Spleen (tissue), 11 donors: ENCODE measurements around the gene OXSM. TPM values are rescaled to one million over a fixed set of nuclear protein-coding genes. Genes with fewer than 3 reads are reported as not detected.

ENCODE experiments used
- DNase-seq: peaks from one replicate; pipeline ENCODE4 v3.0.0-alpha.2; 2020
- H3K27ac ChIP-seq, 8 donors: fragments of 200-600 bp; sonication (generic) in 7 of 8; 1 replicate in 4 of 8; 2 replicates in 4 of 8; pipeline versions ENCODE4 v1.5.0 to v1.8.0; 2016 to 2021; ENCODE audit warnings: inconsistent platforms in 4 of 8, mild to moderate bottlenecking in 4 of 8, moderate library complexity in 1 of 8
- H3K27me3 ChIP-seq, 7 donors: fragments of 200-600 bp; sonication (generic) in 6 of 7; replicated peaks in 1 of 7; 1 replicate in 4 of 7; 2 replicates in 3 of 7; pipeline versions ENCODE4 v1.5.0 to v1.8.0; 2016 to 2021; ENCODE audit warnings: inconsistent platforms in 3 of 7, mild to moderate bottlenecking in 1 of 7
- H3K36me3 ChIP-seq, 6 donors: fragments of 200-600 bp; sonication (generic) in 5 of 6; 1 replicate in 4 of 6; 2 replicates in 2 of 6; pipeline versions ENCODE4 v1.5.0 to v1.8.0; 2016 to 2021; ENCODE audit warnings: inconsistent platforms in 2 of 6
- H3K4me1 ChIP-seq, 6 donors: fragments of 200-600 bp; sonication (generic) in 5 of 6; 1 replicate in 3 of 6; 2 replicates in 3 of 6; pipeline versions ENCODE4 v1.5.0 to v1.8.0; 2016 to 2021; ENCODE audit warnings: inconsistent platforms in 3 of 6
- H3K4me3 ChIP-seq, 8 donors: fragments of 200-600 bp; sonication (generic) in 7 of 8; 1 replicate in 4 of 8; 2 replicates in 4 of 8; pipeline versions ENCODE4 v1.5.0 to v1.8.0; 2016 to 2021; ENCODE audit warnings: inconsistent platforms in 4 of 8, mild to moderate bottlenecking in 4 of 8, moderate library complexity in 2 of 8
- H3K9me3 ChIP-seq, 8 donors: fragments of 200-600 bp; sonication (generic) in 7 of 8; 1 replicate in 4 of 8; 2 replicates in 4 of 8; pipeline versions ENCODE4 v1.5.0 to v1.8.0; 2016 to 2021; ENCODE audit warnings: inconsistent platforms in 4 of 8
- CTCF ChIP-seq, 11 experiments: fragments of 200-600 bp in 7 of 11; fragments of 450-650 bp in 4 of 11; sonication (generic) in 4 of 11; IDR thresholded peaks in 8 of 11; conservative IDR thresholded peaks in 3 of 11; 1 replicate in 7 of 11; 2 replicates in 4 of 11; pipeline versions ENCODE4 v1.4.0 to v1.8.0; 2016 to 2021; ENCODE audit warnings: antibody characterized with exemption in 11 of 11, inconsistent platforms in 4 of 11, mild to moderate bottlenecking in 1 of 11
- POLR2A ChIP-seq, 3 donors: fragments of 450-650 bp; IDR thresholded peaks; one replicate each; pipeline ENCODE4 v1.5.1; 2017; ENCODE audit warnings: antibody characterized with exemption in 3 of 3, mild to moderate bottlenecking in 1 of 3
- POLR2AphosphoS5 ChIP-seq, 3 donors: sonication (generic); formaldehyde crosslinking; IDR thresholded peaks; one replicate each; pipeline ENCODE4 v1.5.1; 2017; ENCODE audit warnings: antibody characterized with exemption in 3 of 3
- WGBS, 5 donors: extraction: QIAGEN DNeasy Blood & Tissue Kit in 3 of 5; methylation state at CpG; one replicate each; pipeline versions ENCODE4 v1.1.5 to v1.1.7; 2013 to 2018; 5-methylcytosine and 5-hydroxymethylcytosine counted together
- intact Hi-C: fragments of 100-400 bp; cut with DNase I; formaldehyde crosslinking; loops from one replicate; pipeline ENCODE4 v1.15.0; 2023; ENCODE audit warnings: low total_unique reads
- polyA plus RNA-seq, 3 donors: library from polyadenylated mRNA; stranded (reverse); fragments of 200-250 nt; gene quantifications; one replicate each; pipeline ENCODE4 v1.2.1, GENCODE V29; 2013
- total RNA-seq, 7 donors: library from RNA; depleted of rRNA in 3 of 7; stranded (reverse); fragments of >200 nt in 3 of 7; fragmentation: NEBNext Ultra II Directional in 4 of 7; extraction: Animal tissue kit (Norgen Biotek cat#: 25700) in 4 of 7; gene quantifications; one replicate each; pipeline versions ENCODE4 v1.1.0 to v1.2.1, GENCODE V29; 2016 to 2021
- donor health status: healthy with polysubstance abuse.
- donor health status: DM: no; HTN: no; CAD: no; lungs with moderate emphysema.
- donor health status: DM: no; HTN: no; CAD: no.
- donor health status: Bipolar disorder and iron deficiency.
- donor health status: healthy.
- donor health status: DM: no; HTN: no; CAD: no.
- donor health status: DM: yes; HTN: yes; CAD: no.

The OXSM gene
- total and polyA plus RNA-seq, 10 donors = 6.9 to 18.7 (median 10.2) TPM

GRCh38 chr3:25782636-25782937 is 7.3 kb upstream of the OXSM start:
- WGBS, 5 donors = 0 to 2% (median 0%) methylated on average over 14 of the region's 14 CpGs
- peak overlapping the region; percentile 59 to 93 (median 80) for H3K4me3 ChIP-seq
- no peak for TF ChIP-seq CTCF (IDR thresholded peaks at IDR 0.05 in 8 of 11, conservative IDR thresholded peaks at IDR 0.05 in 3 of 11)
- TF ChIP-seq POLR2A (IDR thresholded peaks at IDR 0.05) = no peak
- no peak for TF ChIP-seq POLR2AphosphoS5 (IDR thresholded peaks at IDR 0.05)
- peaks cover 0 to 10% (median 8%) of the 10 kb centered on the region in 6 donors for H3K36me3 ChIP-seq
- intact Hi-C loops = no loop called here
- peak overlapping the region; percentile 91 to 97 (median 96) for H3K27ac ChIP-seq
- no peak for DNase-seq
- no peaks in the 10 kb centered on the region for H3K9me3 ChIP-seq
- H3K4me1 ChIP-seq = peaks cover 10 to 48% (median 37%) of the 10 kb centered on the region in 6 donors
- H3K27me3 ChIP-seq = no peaks in the 10 kb centered on the region

DNA sequence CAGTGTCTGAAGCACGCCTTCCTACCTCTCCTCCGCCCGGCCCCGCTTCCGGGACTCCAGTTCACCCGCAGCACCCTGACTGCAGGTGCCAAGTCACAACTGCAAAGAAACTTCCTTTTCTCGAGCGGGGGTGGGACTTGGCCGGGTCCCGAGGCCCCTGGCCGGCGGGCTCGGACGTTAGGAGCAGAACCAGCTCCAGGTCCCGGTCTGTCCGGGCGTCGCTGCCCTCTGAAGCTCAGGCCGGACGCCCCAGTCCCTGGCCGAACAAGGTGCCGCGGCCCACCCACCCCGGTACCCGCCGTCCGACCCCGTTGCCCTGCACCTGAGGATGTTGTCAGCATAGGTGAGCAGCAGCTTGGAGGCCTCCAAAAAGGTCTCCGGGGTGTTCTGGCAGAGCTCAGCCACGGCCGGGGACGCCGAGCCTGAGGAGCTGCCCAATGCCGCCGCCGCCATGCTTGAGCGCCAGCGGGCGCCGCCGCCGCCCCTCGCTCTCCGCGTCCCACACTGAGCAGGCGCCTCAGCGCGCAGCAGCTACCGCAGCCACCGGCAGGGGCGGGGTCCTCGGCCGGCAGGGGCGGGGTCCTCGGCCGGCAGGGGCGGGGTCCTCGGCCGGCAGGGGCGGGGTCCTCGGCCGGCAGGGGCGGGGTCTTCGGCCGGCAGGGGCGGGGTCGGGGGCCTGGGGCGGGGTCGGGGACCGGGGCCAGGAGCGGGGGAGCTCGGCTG is 6.8 kb upstream of the OXSM start, which contains the start of gene NGLY1:
Gene NGLY1, minus strand, starts transcription at position 506 of the 723 bp plus-strand sequence. Its CDS starts 53 bp downstream, at position 453.
- DNase-seq = peak; percentile 98
- Histone ChIP-seq H3K27ac (peak within 1 kb of the TSS; percentile 91 to 97 (median 96)), H3K27me3 (no peaks in the 10 kb centered on the region), H3K36me3 (peaks cover 0 to 5% (median 3%) of the 10 kb centered on the region in 6 donors), H3K4me3 (peak within 1 kb of the TSS; percentile 59 to 93 (median 80)), H3K4me1 (peaks cover 10 to 52% (median 37%) of the 10 kb centered on the region in 6 donors), H3K9me3 (no peaks in the 10 kb centered on the region)
- WGBS, 5 donors = 0 to 1% (median 0%) methylated on average over 22 to 72 of the region's 72 CpGs
- TF ChIP-seq POLR2A (IDR thresholded peaks at IDR 0.05) = peak; percentile 84 to 96 (median 90)
- peak in 9 of 11 experiments; percentile 23 to 68 (median 58) for TF ChIP-seq CTCF (IDR thresholded peaks at IDR 0.05 in 8 of 11, conservative IDR thresholded peaks at IDR 0.05 in 3 of 11)
- TF ChIP-seq POLR2AphosphoS5 (IDR thresholded peaks at IDR 0.05) = peak; percentile 97 to 99 (median 98)
- intact Hi-C loops = no loop called here

DNA sequence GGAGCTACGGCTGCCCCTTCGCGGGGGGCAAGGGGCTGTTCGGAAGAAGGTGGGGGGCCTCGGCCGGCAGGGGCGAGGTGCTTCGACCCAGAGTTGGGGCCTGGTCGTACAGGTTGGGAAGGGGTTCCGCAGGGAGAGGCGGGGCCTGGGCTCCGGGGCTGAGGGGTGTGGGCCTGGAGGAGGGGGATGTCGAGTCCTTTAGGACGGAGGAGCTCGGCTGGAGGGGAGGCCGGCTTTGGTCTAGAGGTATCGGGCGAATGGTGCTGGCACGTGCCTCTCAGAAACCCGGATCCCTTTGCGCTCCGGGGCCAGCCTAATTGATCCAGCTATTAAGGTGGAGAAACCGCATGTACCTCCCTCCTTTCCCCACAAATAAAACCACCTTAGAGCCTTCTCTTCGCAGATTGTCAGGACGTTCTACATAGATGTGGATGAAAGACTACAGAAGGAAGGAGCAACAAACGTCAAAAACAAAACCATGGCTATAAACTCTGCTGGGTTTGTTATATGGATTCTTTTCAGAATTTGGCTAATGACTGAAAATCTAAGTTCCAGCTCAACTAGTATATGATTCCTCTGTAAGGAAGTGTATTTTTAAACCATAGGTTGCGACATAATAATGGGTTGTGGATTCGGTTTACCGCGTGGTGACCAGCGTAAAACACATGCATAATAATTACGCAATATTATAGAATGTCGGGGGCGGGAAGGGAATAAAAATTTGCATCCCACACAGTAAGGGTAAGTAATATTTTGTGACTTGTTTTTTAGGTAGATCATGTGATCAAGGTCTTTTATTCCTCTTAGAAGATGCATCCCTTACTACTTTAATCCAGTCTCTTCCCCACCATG is 6.0 kb upstream of the OXSM start:
- peak; percentile 95 for DNase-seq
- Histone ChIP-seq H3K9me3 (no peaks in the 10 kb centered on the region), H3K27me3 (no peaks in the 10 kb centered on the region), H3K36me3 (no peaks in the 10 kb centered on the region), H3K27ac (peak overlapping the region; percentile 64 to 97 (median 96)), H3K4me1 (peaks cover 10 to 59% (median 39%) of the 10 kb centered on the region in 6 donors), H3K4me3 (peak overlapping the region; percentile 59 to 93 (median 80))
- WGBS, 5 donors = 8 to 15% (median 10%) methylated on average over 25 to 34 of the region's 34 CpGs
- intact Hi-C loops = no loop called here
- TF ChIP-seq CTCF (IDR thresholded peaks at IDR 0.05 in 8 of 11, conservative IDR thresholded peaks at IDR 0.05 in 3 of 11) (peak in 2 of 11 experiments; percentile 41 to 46), POLR2AphosphoS5 (IDR thresholded peaks at IDR 0.05) (no peak), POLR2A (IDR thresholded peaks at IDR 0.05) (no peak)
